VCaP (cell line): ENCODE measurements around the gene SERPINI2.

Source experiments
- H3K27ac ChIP-seq: fragments of 450-650 bp; 2 replicates; pipeline ENCODE4 v1.5.1; 2017
- CTCF ChIP-seq: fragments of 450-650 bp; conservative IDR thresholded peaks from 2 replicates; pipeline ENCODE4 v1.5.1; 2017; ENCODE audit warnings: mild to moderate bottlenecking, moderate library complexity

The SERPINI2 gene

GRCh38 chr3:167480748-167481147 lies 6.9 kb upstream of the SERPINI2 start:
- TF ChIP-seq CTCF, result no peak
- H3K27ac ChIP-seq, result no peak overlapping the region

GRCh38 chr3:167469381-167469780 lies 4.5 kb downstream of the SERPINI2 start:
- H3K27ac ChIP-seq, result no peak overlapping the region
- TF ChIP-seq CTCF, result no peak

- no peak for TF ChIP-seq CTCF
- no peak overlapping the region for H3K27ac ChIP-seq
Observed at GRCh38 chr3:167467848-167468611, 5.8 kb downstream of the SERPINI2 start.

GRCh38 chr3:167466966-167467365 lies 6.9 kb downstream of the SERPINI2 start:
- no peak for TF ChIP-seq CTCF
- H3K27ac ChIP-seq, result no peak overlapping the region

- no peak for TF ChIP-seq CTCF
- no peak overlapping the region for H3K27ac ChIP-seq
Observed at GRCh38 chr3:167456157-167456799, 17.6 kb downstream of the SERPINI2 start.

- no peak overlapping the region for H3K27ac ChIP-seq
- TF ChIP-seq CTCF, result no peak
Observed at GRCh38 chr3:167453815-167454214, 20.0 kb downstream of the SERPINI2 start.

- TF ChIP-seq CTCF, result no peak
- H3K27ac ChIP-seq, result no peak overlapping the region
Observed at GRCh38 chr3:167451282-167451681, 22.6 kb downstream of the SERPINI2 start.
